Testis (tissue), 3 donors: ENCODE results near the gene HS6ST3. TPM values are rescaled to one million over a fixed set of nuclear protein-coding genes. Genes with fewer than 3 reads are reported as not detected.

Experiments used
- DNase-seq: peaks from one replicate; pipeline ENCODE4 v3.0.0-alpha.2; 2019
- H3K27ac ChIP-seq, 2 donors: fragments of 200-600 bp; sonication (generic); one replicate each; pipeline ENCODE4 v1.5.1; 2019
- H3K27me3 ChIP-seq: fragments of 200-600 bp; sonication (generic); one replicate; pipeline ENCODE4 v1.5.1; 2019
- H3K36me3 ChIP-seq: fragments of 200-600 bp; sonication (generic); one replicate; pipeline ENCODE4 v1.5.1; 2017; ENCODE audit warnings: low read depth; ENCODE audit errors: missing control alignments
- H3K4me1 ChIP-seq: fragments of 200-600 bp; sonication (generic); one replicate; pipeline ENCODE4 v1.5.1; 2019
- H3K4me3 ChIP-seq, 2 donors: fragments of 200-600 bp; sonication (generic); one replicate each; pipeline ENCODE4 v1.5.1; 2017 to 2019
- H3K9me3 ChIP-seq: fragments of 200-600 bp; sonication (generic); one replicate; pipeline ENCODE4 v1.5.1; 2017
- POLR2A ChIP-seq: fragments of 450-650 bp; IDR thresholded peaks from one replicate; pipeline ENCODE4 v1.6.1; 2017; ENCODE audit warnings: antibody characterized with exemption, mild to moderate bottlenecking, moderate library complexity
- WGBS, 2 donors: methylation state at CpG; one replicate each; pipeline ENCODE4 v1.1.5; 2018; 5-methylcytosine and 5-hydroxymethylcytosine counted together
- intact Hi-C: fragments of 100-400 bp; cut with DNase I; formaldehyde crosslinking; loops from one replicate; pipeline ENCODE4 v1.15.1; 2023; ENCODE audit warnings: low total_unique reads
- polyA plus RNA-seq: library from polyadenylated mRNA; stranded (reverse); fragments of 350-450 nt; fragmentation: Illumina TruSeq; extraction: RNeasy Lipid Tissue Mini Kit (QIAGEN cat#74804); gene quantifications from one replicate; pipeline ENCODE4 v1.2.3, GENCODE V29; 2014; ENCODE audit warnings: low read depth, low replicate concordance; ENCODE audit not compliant: insufficient read depth
- total RNA-seq, 2 donors: library from RNA; depleted of rRNA; stranded (reverse); fragments of >200 nt; gene quantifications; one replicate each; pipeline ENCODE4 v1.2.3, GENCODE V29; 2016
- TF ChIP-seq, protein P1 (sequence below), 3 experiments: fragments of 450-650 bp in 2 of 3; fragments of 200-600 bp in 1 of 3; sonication (generic) in 1 of 3; IDR thresholded peaks; one replicate each; pipeline ENCODE4 v1.5.1; 2016 to 2019; ENCODE audit warnings: antibody characterized with exemption in 3 of 3, mild to moderate bottlenecking in 2 of 3, moderate library complexity in 1 of 3

Gene HS6ST3
- total and polyA plus RNA-seq, 3 donors from 2014 or later: 0.87 to 1.3 (median 1.3) TPM

DNA sequence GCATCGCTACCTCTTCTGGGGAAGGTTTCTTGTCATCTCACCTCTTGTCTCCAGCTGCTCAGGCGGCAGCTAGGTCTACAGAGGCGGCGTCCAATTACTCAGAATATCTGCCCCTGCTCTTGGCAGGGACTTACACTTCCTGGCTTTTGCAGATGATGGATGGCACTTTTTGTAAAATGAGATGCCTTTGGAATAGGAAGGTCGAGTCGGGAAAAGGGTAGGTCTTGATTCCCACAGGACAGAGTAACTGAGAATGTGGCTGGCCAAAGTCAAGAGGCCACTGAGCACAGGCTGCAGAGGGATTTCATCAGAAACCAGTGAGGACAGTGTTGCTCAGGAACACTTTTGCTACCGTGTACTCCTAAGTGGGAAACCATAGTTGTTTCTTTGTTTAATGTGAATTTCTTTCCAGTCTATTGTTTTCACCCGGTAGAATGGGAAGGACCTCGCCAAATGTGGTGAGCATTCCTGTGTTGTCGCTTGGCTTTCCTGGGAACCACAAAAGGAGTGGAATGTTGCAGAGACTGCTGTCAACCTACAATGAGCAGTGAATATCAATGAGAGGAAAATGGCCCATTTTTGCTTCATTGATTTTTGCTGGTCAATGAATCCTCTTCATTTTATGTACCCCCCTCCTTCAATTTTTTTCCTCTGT lies 383.7 kb downstream of the HS6ST3 start:
- Histone ChIP-seq H3K27ac (no peak overlapping the region), H3K27me3 (no peaks in the 10 kb centered on the region), H3K4me1 (no peaks in the 10 kb centered on the region), H3K36me3 (no peaks in the 10 kb centered on the region), H3K4me3 (no peak overlapping the region), H3K9me3 (no peaks in the 10 kb centered on the region)
- intact Hi-C loops: no loop called here
- 73 to 83% methylated on average over 10 of the region's 10 CpGs for WGBS, 2 donors
- DNase-seq: no peak
- TF ChIP-seq, protein P1, sequence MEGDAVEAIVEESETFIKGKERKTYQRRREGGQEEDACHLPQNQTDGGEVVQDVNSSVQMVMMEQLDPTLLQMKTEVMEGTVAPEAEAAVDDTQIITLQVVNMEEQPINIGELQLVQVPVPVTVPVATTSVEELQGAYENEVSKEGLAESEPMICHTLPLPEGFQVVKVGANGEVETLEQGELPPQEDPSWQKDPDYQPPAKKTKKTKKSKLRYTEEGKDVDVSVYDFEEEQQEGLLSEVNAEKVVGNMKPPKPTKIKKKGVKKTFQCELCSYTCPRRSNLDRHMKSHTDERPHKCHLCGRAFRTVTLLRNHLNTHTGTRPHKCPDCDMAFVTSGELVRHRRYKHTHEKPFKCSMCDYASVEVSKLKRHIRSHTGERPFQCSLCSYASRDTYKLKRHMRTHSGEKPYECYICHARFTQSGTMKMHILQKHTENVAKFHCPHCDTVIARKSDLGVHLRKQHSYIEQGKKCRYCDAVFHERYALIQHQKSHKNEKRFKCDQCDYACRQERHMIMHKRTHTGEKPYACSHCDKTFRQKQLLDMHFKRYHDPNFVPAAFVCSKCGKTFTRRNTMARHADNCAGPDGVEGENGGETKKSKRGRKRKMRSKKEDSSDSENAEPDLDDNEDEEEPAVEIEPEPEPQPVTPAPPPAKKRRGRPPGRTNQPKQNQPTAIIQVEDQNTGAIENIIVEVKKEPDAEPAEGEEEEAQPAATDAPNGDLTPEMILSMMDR (IDR thresholded peaks at IDR 0.05): no peak
- TF ChIP-seq POLR2A: no peak

DNA sequence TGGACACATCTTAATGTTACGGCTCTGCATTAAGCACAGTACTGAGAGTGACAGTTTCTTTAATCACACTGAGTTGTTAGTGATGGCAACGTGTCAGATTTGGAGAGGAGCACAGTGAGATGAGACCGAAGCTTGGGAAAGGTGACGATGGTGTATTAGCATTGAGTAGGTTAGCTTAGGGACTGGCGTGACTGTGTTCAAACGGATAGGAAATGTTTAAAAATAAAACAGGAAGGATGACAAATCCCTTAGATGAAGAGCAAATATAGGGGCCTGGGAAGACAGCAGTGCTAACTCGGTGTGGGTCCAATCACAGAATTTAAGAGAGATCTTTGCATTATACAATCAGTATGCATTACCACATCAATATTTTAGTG lies 384.3 kb downstream of the HS6ST3 start:
- intact Hi-C loops: no loop called here
- Histone ChIP-seq H3K4me3 (no peak overlapping the region), H3K27me3 (no peaks in the 10 kb centered on the region), H3K9me3 (no peaks in the 10 kb centered on the region), H3K36me3 (no peaks in the 10 kb centered on the region), H3K4me1 (no peaks in the 10 kb centered on the region), H3K27ac (no peak overlapping the region)
- TF ChIP-seq, protein P1 (IDR thresholded peaks at IDR 0.05): no peak
- no peak for TF ChIP-seq POLR2A
- DNase-seq: no peak
- WGBS, 2 donors: 84 to 86% methylated on average over 7 of the region's 7 CpGs

DNA sequence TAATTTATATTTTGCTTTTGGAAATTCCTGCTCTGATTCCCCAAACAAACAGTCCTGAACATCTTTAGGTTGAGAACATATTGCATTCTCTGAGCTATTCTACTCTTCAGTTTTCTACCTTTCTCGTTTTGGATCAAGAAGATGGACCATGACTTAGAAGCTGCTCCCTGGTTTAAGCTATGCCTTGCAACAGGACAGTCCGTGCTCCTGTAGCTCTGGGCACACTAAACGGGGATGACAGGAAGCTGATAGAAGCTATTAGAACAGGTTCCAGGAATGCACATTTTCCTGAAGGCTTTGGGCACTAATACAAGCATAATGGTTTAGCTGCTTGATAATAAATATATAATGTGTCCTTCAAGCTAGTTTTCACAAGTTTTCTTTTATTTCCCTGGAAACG lies 385.2 kb downstream of the HS6ST3 start:
- no peaks in the 10 kb centered on the region for H3K27me3 ChIP-seq
- 64 to 68% methylated on average over 4 of the region's 4 CpGs for WGBS, 2 donors
- no peak overlapping the region for H3K27ac ChIP-seq
- H3K36me3 ChIP-seq: no peaks in the 10 kb centered on the region
- no peaks in the 10 kb centered on the region for H3K9me3 ChIP-seq
- no peak for DNase-seq
- TF ChIP-seq, protein P1 (IDR thresholded peaks at IDR 0.05): no peak
- TF ChIP-seq POLR2A: no peak
- intact Hi-C loops: no loop called here
- H3K4me3 ChIP-seq: no peak overlapping the region
- H3K4me1 ChIP-seq: no peaks in the 10 kb centered on the region

DNA sequence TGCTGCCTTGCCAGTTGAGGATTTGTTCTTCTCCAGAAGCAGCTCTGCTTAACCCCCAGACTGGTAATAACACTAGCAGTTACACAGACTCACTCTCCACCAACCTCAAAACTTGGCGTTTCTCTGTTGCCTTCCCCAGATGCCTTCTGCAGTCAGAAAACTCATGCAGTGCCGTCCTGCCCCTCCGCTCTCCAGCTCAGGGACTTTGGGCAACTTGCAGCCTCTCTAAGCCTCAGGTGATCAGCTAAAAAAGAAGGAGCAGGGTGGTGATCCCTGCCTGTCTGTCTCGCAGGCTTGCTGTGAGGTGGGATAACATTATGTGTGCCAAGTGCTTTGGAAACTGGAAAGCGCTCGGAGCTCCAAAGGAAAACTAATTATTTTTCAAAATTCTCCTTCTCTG lies 391.6 kb downstream of the HS6ST3 start:
- TF ChIP-seq, protein P1 (IDR thresholded peaks at IDR 0.05): no peak
- TF ChIP-seq POLR2A: no peak
- H3K36me3 ChIP-seq: no peaks in the 10 kb centered on the region
- no peaks in the 10 kb centered on the region for H3K9me3 ChIP-seq
- WGBS, 2 donors: 66 to 68% methylated on average over 5 to 6 of the region's 6 CpGs
- intact Hi-C loops: no loop called here
- no peaks in the 10 kb centered on the region for H3K27me3 ChIP-seq
- no peaks in the 10 kb centered on the region for H3K4me1 ChIP-seq
- no peak for DNase-seq
- H3K27ac ChIP-seq: no peak overlapping the region
- H3K4me3 ChIP-seq: no peak overlapping the region

DNA sequence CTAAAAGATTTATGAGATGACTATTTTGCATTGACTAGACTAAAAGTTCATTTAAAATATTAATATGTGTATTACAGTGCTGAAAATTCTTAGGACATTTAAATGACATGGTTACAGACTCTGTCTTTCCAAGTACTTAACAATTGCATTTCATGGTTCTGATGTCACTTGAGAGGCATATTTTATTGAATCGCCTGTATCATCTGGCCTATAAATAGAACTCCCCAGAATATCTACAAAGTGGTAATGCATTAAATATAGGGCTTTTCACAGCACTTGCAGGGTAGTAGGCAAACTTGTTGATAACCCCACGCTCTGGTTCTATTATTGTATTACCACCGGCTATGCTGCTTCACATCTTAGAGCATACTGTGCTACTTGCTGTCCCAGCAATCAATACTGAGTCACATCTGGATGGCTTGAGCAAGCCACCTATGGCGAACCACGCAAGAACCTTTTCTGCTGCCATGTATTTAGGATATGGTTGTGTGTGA lies 400.6 kb downstream of the HS6ST3 start:
- H3K4me1 ChIP-seq: no peaks in the 10 kb centered on the region
- WGBS, 2 donors: 91% methylated on average over 5 of the region's 5 CpGs

More for the DNA sequence above, 400.6 kb downstream of the HS6ST3 start:
- no peak for DNase-seq
- Histone ChIP-seq H3K36me3 (no peaks in the 10 kb centered on the region), H3K27me3 (no peaks in the 10 kb centered on the region), H3K9me3 (no peaks in the 10 kb centered on the region), H3K27ac (no peak overlapping the region), H3K4me3 (no peak overlapping the region)
- TF ChIP-seq, protein P1 (IDR thresholded peaks at IDR 0.05): no peak
- no peak for TF ChIP-seq POLR2A
- intact Hi-C loops: no loop called here
